Smooth muscle cell of trachea (primary cell): ENCODE measurements around the gene CFLAR. TPM values are rescaled to one million over a fixed set of nuclear protein-coding genes. Genes with fewer than 3 reads are reported as not detected.

ENCODE experiments used
- total RNA-seq: library from RNA; depleted of rRNA; stranded (reverse); fragments of >200 nt; gene quantifications from 2 replicates; pipeline ENCODE4 v1.2.1, GENCODE V29; 2014

CFLAR gene
- 74.6 and 107 TPM in 2 replicates for total RNA-seq

GRCh38 chr2:201116115-201116958, at the start of gene CFLAR:
TSS of gene CFLAR (plus strand) at chr2:201116164. CDS start at chr2:201129866, 13,702 bp downstream.

DNA sequence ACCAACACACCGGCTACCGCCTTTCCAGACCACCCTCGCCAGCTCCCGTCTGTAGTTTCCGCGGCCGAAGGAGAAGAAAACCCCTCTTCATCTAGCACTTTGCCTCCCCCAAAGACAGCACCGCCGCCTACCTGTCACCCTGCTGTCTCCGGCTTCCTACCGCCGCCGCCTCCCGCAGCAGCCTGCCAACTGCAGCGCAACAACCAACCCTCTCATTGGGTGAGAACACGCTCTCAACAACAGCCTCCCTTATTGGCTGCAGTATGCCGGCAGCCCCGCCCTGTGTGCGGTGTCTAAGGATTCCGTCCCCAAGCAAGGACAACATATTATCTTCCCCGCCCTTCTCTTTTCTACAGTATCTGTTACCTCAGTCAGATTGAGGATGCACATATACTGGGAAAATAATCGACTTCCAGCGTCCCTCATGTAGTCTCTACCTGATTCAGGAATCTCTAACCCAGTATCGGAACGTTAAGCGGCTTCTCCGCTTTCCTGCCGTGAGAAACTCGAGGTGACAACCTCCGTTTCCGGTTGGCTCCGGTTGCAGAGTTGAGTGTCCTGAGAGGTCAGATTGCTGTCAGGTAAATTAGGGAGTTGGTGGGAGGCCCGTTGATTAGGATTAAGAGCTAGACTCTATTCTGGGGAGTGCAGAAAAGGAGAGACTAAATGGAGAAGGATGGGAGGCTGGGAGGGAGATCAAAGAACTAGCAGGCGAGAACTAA, 44.3 kb upstream of the CFLAR start, which contains the start of the genes HYCC2 and NDUFB3:
HYCC2 (minus strand) TSS at position 193 of the 722 bp plus-strand sequence. CDS start 47,662 bp downstream, outside the sequence.
NDUFB3 (plus strand) TSS at position 523 of the 722 bp plus-strand sequence. CDS start 6,882 bp downstream, outside the sequence.

DNA sequence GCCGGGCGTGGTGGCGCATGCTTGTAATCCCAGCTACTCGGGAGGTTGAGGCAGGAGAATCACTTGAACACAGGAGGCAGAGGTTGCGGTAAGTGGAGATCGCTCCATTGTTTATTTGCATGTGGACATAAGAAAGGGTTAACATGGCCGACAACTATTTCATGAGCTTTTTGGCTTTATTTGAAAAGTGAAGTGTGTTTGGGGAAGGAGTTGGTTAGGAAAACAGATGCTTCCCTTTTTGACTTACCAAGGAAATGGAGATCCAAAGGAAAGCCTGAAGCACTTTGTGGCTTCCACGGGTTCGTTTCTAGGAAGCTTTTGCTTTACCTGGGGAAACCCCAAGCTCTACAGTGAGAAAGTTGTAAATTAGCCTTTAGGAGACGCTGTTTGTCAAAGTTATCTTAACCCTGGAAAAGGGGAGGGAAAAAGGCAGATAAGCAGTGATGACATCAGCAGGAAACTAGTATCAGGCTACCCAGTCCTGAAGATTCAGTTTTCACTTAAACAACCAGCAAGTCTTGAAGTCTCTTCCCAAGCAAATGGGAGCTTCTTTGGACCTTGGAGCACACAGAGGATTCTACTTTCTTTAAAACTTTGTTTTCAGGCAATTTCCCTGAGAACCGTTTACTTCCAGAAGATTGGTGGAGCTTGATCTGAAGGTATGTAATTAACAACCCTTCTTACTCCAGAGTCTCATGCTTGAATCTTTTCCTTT, 66.8 kb downstream of the CFLAR start, which contains the start of gene CASP10:
CASP10 (plus strand) TSS at position 492 of the 715 bp plus-strand sequence. CDS start 2,637 bp downstream, outside the sequence.

Other genes with a start within 250 kb of the CFLAR start
- 51.9 and 57.6 TPM in 2 replicates for gene PPIL3, start 227.1 kb upstream of the CFLAR start, total RNA-seq
- gene NIF3L1, start 226.8 kb upstream of the CFLAR start, total RNA-seq = 17.2 and 25.2 TPM in 2 replicates
- gene ORC2, start 152.5 kb upstream of the CFLAR start, total RNA-seq = 9.9 and 17.6 TPM in 2 replicates
- 8.3 and 12.8 TPM in 2 replicates for gene HYCC2, start 44.5 kb upstream of the CFLAR start, total RNA-seq
- gene NDUFB3, start 44.2 kb upstream of the CFLAR start, total RNA-seq = 40.9 and 99.6 TPM in 2 replicates
- 6.1 and 11.6 TPM in 2 replicates for gene CASP10, start 67.0 kb downstream of the CFLAR start, total RNA-seq
- gene CASP8, start 144.4 kb downstream of the CFLAR start, total RNA-seq = 22.0 and 37.1 TPM in 2 replicates
- gene FLACC1, start 241.2 kb downstream of the CFLAR start, total RNA-seq = 1.3 and 2.0 TPM in 2 replicates